K562 (cell line): Measurements from ENCODE around the gene PRRC2A. TPM values are rescaled to one million over a fixed set of nuclear protein-coding genes. Genes with fewer than 3 reads are reported as not detected.

Experiments
- CREB5 ChIP-seq: fragments of 250-450 bp; sonication (Bioruptor Pico); IDR thresholded peaks from 2 replicates; pipeline ENCODE4 v1.5.0; 2020; ENCODE audit warnings: mild to moderate bottlenecking
- CREBBP ChIP-seq: IDR thresholded peaks from one replicate; pipeline ENCODE4 v1.6.1; 2012; ENCODE audit warnings: low read depth, mild to moderate bottlenecking, control low read depth, inconsistent platforms, low read length
- E2F8 ChIP-seq: fragments of 450-650 bp; IDR thresholded peaks from 2 replicates; pipeline ENCODE4 v1.7.1; 2018; ENCODE audit warnings: mild to moderate bottlenecking, low read depth; ENCODE audit not compliant: partially characterized antibody
- ETV6 ChIP-seq, 3 experiments: fragments of 150-350 bp in 1 of 3; sonication (generic) in 1 of 3; formaldehyde crosslinking in 1 of 3; IDR thresholded peaks; 2 replicates each; pipeline versions ENCODE4 v1.6.1 to v1.8.0; 2014 to 2022; ENCODE audit warnings: borderline replicate concordance in 2 of 3, low read depth in 2 of 3, antibody characterized with exemption in 1 of 3, low read length in 1 of 3, mild to moderate bottlenecking in 1 of 3, missing genetic modification reagents in 1 of 3
- FOXJ2 ChIP-seq: fragments of 200-800 bp; sonication (Bioruptor generic); IDR thresholded peaks from 2 replicates; pipeline ENCODE4 v1.6.1; 2016; ENCODE audit warnings: missing genetic modification characterization, missing compliant biosample characterization
- GTF3C2 ChIP-seq: IDR thresholded peaks from 3 replicates; pipeline ENCODE4 v1.6.1; 2011; ENCODE audit warnings: borderline replicate concordance, mild to moderate bottlenecking, moderate library complexity; ENCODE audit not compliant: insufficient read length; ENCODE audit errors: extremely low read depth
- LEF1 ChIP-seq: fragments of 450-650 bp; IDR thresholded peaks from 2 replicates; pipeline ENCODE4 v1.6.1; 2016; ENCODE audit warnings: mild to moderate bottlenecking
- RBM17 ChIP-seq: fragments of 200-400 bp; formaldehyde crosslinking; IDR thresholded peaks from 2 replicates; pipeline ENCODE4 v1.6.1; 2017; ENCODE audit warnings: low read depth, mild to moderate bottlenecking, low read length, borderline replicate concordance
- SETDB1 ChIP-seq: IDR thresholded peaks from one replicate; pipeline ENCODE4 v1.6.1; 2012; ENCODE audit warnings: low read length, control low read depth, inconsistent platforms
- STAT6 ChIP-seq: sonication (generic); formaldehyde crosslinking; IDR thresholded peaks from 2 replicates; pipeline ENCODE4 v1.8.1; 2023; ENCODE audit warnings: mild to moderate bottlenecking, missing genetic modification reagents
- ZBTB49 ChIP-seq: sonication (generic); formaldehyde crosslinking; IDR thresholded peaks from 2 replicates; pipeline ENCODE4 v1.8.0; 2022; ENCODE audit warnings: missing genetic modification reagents, mild to moderate bottlenecking, borderline replicate concordance
- ZFP36 ChIP-seq: fragments of 150-350 bp; IDR thresholded peaks from 2 replicates; pipeline ENCODE4 v1.6.1; 2018; ENCODE audit warnings: low read length, low read depth; ENCODE audit not compliant: partially characterized antibody
- polyA plus RNA-seq, 8 experiments: library from polyadenylated mRNA; depleted of rRNA in 4 of 8; stranded (reverse) in 5 of 8; unstranded in 3 of 8; fragments of >200 nt; fragmentation: Nextera tagmentation in 2 of 8; fragmentation: Illumina TruSeq in 1 of 8; extraction: Ambion mirVana in 2 of 8; extraction: Trizol in 1 of 8; gene quantifications; 2 replicates each; pipeline versions ENCODE4 v1.2.1 to v1.2.3, GENCODE V29; 2011 to 2014; ENCODE audit warnings: inconsistent platforms in 1 of 8, missing spikeins in 1 of 8
- total RNA-seq, 7 experiments: library from RNA; depleted of rRNA in 6 of 7; stranded (reverse); fragments of >200 nt in 6 of 7; fragmentation: Illumina TruSeq in 2 of 7; extraction: Trizol in 2 of 7; gene quantifications; 2 replicates each; pipeline versions ENCODE4 v1.2.1 to v1.2.3, GENCODE V29; 2011 to 2021; ENCODE audit warnings: low replicate concordance in 1 of 7

PRRC2A gene
- total and polyA plus RNA-seq, 9 of the 15 experiments (the other 6 are each of a cell fraction or from before 2014, with no cell fraction given), result 1.0 to 332 (median 63.0) TPM

GRCh38 chr6:31663961-31664789, 43.7 kb downstream of the PRRC2A start (continued):
- TF ChIP-seq FOXJ2 (no peak), STAT6 (0 out of 2 replicates have a peak, but pooled peaks have one; percentile 44), LEF1 (peak; percentile 16; the same call in 1 of the 2 replicates), E2F8 (peak; percentile 60), ETV6 (IDR thresholded peaks at IDR 0.05; ENCODE audit: borderline replicate concordance in 1 of 2, low read depth in 2 of 2, low read length in 1 of 2) (no peak), ETV6 (CRISPR knock-in tag; IDR thresholded peaks at IDR 0.05; ENCODE audit: borderline replicate concordance) (no peak), GTF3C2 (no peak), CREBBP (no peak), CREB5 (CRISPR knock-in tag) (no peak), ZFP36 (no peak), ZBTB49 (CRISPR knock-in tag) (no peak), SETDB1 (no peak), RBM17 (no peak)
